ENCODE data around the gene ISLR. TPM values are rescaled to one million over a fixed set of nuclear protein-coding genes. Genes with fewer than 3 reads are reported as not detected.

Gene ISLR
- polyA plus RNA-seq, 1 donor from 2014 or later = not detected

- Mint-ChIP-seq H3K27ac (no peak overlapping the region), H3K4me3 (no peak overlapping the region), H3K9me3 (peaks cover 0 to 2% (median 0%) of the 10 kb centered on the region in 3 donors), H3K36me3 (no peaks in the 10 kb centered on the region), H3K27me3 (peaks cover 5% of the 10 kb centered on the region), H3K4me1 (no peaks in the 10 kb centered on the region)
These were observed 18.3 kb downstream of the ISLR start for GRCh38 chr15:74191798-74192197.

GRCh38 chr15:74192751-74193150, 19.2 kb downstream of the ISLR start:
- peaks cover 0 to 2% (median 0%) of the 10 kb centered on the region in 3 donors for H3K9me3 Mint-ChIP-seq
- no peak overlapping the region for H3K27ac Mint-ChIP-seq
- H3K4me1 Mint-ChIP-seq = no peaks in the 10 kb centered on the region
- no peaks in the 10 kb centered on the region for H3K36me3 Mint-ChIP-seq
- no peak overlapping the region for H3K4me3 Mint-ChIP-seq
- H3K27me3 Mint-ChIP-seq = peaks cover 5% of the 10 kb centered on the region

- Mint-ChIP-seq H3K27me3 (peaks cover 7% of the 10 kb centered on the region), H3K9me3 (peaks cover 0 to 2% (median 0%) of the 10 kb centered on the region in 3 donors), H3K4me1 (no peaks in the 10 kb centered on the region), H3K36me3 (no peaks in the 10 kb centered on the region), H3K4me3 (peak overlapping the region in 1 of 4 donors; percentile 25), H3K27ac (no peak overlapping the region)
These were observed 19.8 kb downstream of the ISLR start for GRCh38 chr15:74193299-74193718.

GRCh38 chr15:74193905-74194304, 20.4 kb downstream of the ISLR start:
- H3K4me1 Mint-ChIP-seq = no peaks in the 10 kb centered on the region
- H3K36me3 Mint-ChIP-seq = no peaks in the 10 kb centered on the region
- H3K27me3 Mint-ChIP-seq = peaks cover 7% of the 10 kb centered on the region
- no peak overlapping the region for H3K4me3 Mint-ChIP-seq
- peaks cover 0 to 2% (median 0%) of the 10 kb centered on the region in 3 donors for H3K9me3 Mint-ChIP-seq
- H3K27ac Mint-ChIP-seq = no peak overlapping the region

- Mint-ChIP-seq H3K27me3 (peaks cover 7% of the 10 kb centered on the region), H3K36me3 (no peaks in the 10 kb centered on the region), H3K4me1 (no peaks in the 10 kb centered on the region), H3K9me3 (peaks cover 0 to 2% (median 0%) of the 10 kb centered on the region in 3 donors), H3K4me3 (no peak overlapping the region), H3K27ac (no peak overlapping the region)
These were observed 21.4 kb downstream of the ISLR start for GRCh38 chr15:74194572-74195559.

- peaks cover 0 to 2% (median 0%) of the 10 kb centered on the region in 3 donors for H3K9me3 Mint-ChIP-seq
- no peak overlapping the region for H3K4me3 Mint-ChIP-seq
- H3K27me3 Mint-ChIP-seq = peaks cover 7% of the 10 kb centered on the region
- no peaks in the 10 kb centered on the region for H3K36me3 Mint-ChIP-seq
- H3K4me1 Mint-ChIP-seq = no peaks in the 10 kb centered on the region
- no peak overlapping the region for H3K27ac Mint-ChIP-seq
These were observed 22.7 kb downstream of the ISLR start for GRCh38 chr15:74196175-74196574.

GRCh38 chr15:74197176-74197965, 23.9 kb downstream of the ISLR start:
- H3K4me3 Mint-ChIP-seq = no peak overlapping the region
- H3K4me1 Mint-ChIP-seq = no peaks in the 10 kb centered on the region
- no peak overlapping the region for H3K27ac Mint-ChIP-seq
- H3K27me3 Mint-ChIP-seq = peaks cover 9% of the 10 kb centered on the region
- peaks cover 0 to 2% (median 0%) of the 10 kb centered on the region in 3 donors for H3K9me3 Mint-ChIP-seq
- no peaks in the 10 kb centered on the region for H3K36me3 Mint-ChIP-seq

- no peaks in the 10 kb centered on the region for H3K36me3 Mint-ChIP-seq
- H3K4me1 Mint-ChIP-seq = no peaks in the 10 kb centered on the region
- no peak overlapping the region for H3K27ac Mint-ChIP-seq
- no peak overlapping the region for H3K4me3 Mint-ChIP-seq
- H3K9me3 Mint-ChIP-seq = no peaks in the 10 kb centered on the region
- H3K27me3 Mint-ChIP-seq = peaks cover 4% of the 10 kb centered on the region
These were observed 25.8 kb downstream of the ISLR start for GRCh38 chr15:74199297-74199652.

GRCh38 chr15:74200412-74200815, 26.9 kb downstream of the ISLR start:
- no peaks in the 10 kb centered on the region for H3K36me3 Mint-ChIP-seq

GRCh38 chr15:74200871-74201419, 27.4 kb downstream of the ISLR start:
- H3K27ac Mint-ChIP-seq = no peak overlapping the region
- no peak overlapping the region for H3K4me3 Mint-ChIP-seq
- no peaks in the 10 kb centered on the region for H3K9me3 Mint-ChIP-seq
- H3K4me1 Mint-ChIP-seq = no peaks in the 10 kb centered on the region
- H3K36me3 Mint-ChIP-seq = no peaks in the 10 kb centered on the region
- H3K27me3 Mint-ChIP-seq = peaks cover 6% of the 10 kb centered on the region

More at GRCh38 chr15:74200412-74200815, 26.9 kb downstream of the ISLR start:
- H3K4me1 Mint-ChIP-seq = no peaks in the 10 kb centered on the region
- no peaks in the 10 kb centered on the region for H3K9me3 Mint-ChIP-seq
- no peak overlapping the region for H3K4me3 Mint-ChIP-seq
- H3K27ac Mint-ChIP-seq = no peak overlapping the region
- peaks cover 6% of the 10 kb centered on the region for H3K27me3 Mint-ChIP-seq

- Mint-ChIP-seq H3K27ac (no peak overlapping the region), H3K36me3 (no peaks in the 10 kb centered on the region), H3K27me3 (peaks cover 6% of the 10 kb centered on the region), H3K9me3 (no peaks in the 10 kb centered on the region), H3K4me3 (no peak overlapping the region), H3K4me1 (no peaks in the 10 kb centered on the region)
These were observed 28.4 kb downstream of the ISLR start for GRCh38 chr15:74201710-74202420.

- no peaks in the 10 kb centered on the region for H3K36me3 Mint-ChIP-seq
- peaks cover 6% of the 10 kb centered on the region for H3K27me3 Mint-ChIP-seq
- no peak within 1 kb of the TSS for H3K4me3 Mint-ChIP-seq
- no peaks in the 10 kb centered on the region for H3K9me3 Mint-ChIP-seq
- no peaks in the 10 kb centered on the region for H3K4me1 Mint-ChIP-seq
- no peak within 1 kb of the TSS for H3K27ac Mint-ChIP-seq
These were observed 29.2 kb downstream of the ISLR start, which contains the start of gene STRA6 for GRCh38 chr15:74202452-74203401. STRA6 (minus strand) TSS chr15:74202787; CDS start chr15:74202267, 520 bp downstream.

GRCh38 chr15:74203914-74204431, 30.5 kb downstream of the ISLR start:
- H3K27ac Mint-ChIP-seq = no peak overlapping the region
- H3K4me3 Mint-ChIP-seq = peak overlapping the region in 1 of 4 donors; percentile 8
- H3K27me3 Mint-ChIP-seq = peaks cover 5% of the 10 kb centered on the region
- no peaks in the 10 kb centered on the region for H3K4me1 Mint-ChIP-seq
- no peaks in the 10 kb centered on the region for H3K9me3 Mint-ChIP-seq
- H3K36me3 Mint-ChIP-seq = no peaks in the 10 kb centered on the region
